Smooth muscle cell of the brain vasculature (primary cell): Measurements from ENCODE around the gene SEMG1.

Experiments
- DNase-seq: peaks from one replicate; pipeline ENCODE4 v3.0.0-alpha.2; 2012; ENCODE audit warnings: low read depth, low spot score

Gene SEMG1, protein sequence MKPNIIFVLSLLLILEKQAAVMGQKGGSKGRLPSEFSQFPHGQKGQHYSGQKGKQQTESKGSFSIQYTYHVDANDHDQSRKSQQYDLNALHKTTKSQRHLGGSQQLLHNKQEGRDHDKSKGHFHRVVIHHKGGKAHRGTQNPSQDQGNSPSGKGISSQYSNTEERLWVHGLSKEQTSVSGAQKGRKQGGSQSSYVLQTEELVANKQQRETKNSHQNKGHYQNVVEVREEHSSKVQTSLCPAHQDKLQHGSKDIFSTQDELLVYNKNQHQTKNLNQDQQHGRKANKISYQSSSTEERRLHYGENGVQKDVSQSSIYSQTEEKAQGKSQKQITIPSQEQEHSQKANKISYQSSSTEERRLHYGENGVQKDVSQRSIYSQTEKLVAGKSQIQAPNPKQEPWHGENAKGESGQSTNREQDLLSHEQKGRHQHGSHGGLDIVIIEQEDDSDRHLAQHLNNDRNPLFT

DNA sequence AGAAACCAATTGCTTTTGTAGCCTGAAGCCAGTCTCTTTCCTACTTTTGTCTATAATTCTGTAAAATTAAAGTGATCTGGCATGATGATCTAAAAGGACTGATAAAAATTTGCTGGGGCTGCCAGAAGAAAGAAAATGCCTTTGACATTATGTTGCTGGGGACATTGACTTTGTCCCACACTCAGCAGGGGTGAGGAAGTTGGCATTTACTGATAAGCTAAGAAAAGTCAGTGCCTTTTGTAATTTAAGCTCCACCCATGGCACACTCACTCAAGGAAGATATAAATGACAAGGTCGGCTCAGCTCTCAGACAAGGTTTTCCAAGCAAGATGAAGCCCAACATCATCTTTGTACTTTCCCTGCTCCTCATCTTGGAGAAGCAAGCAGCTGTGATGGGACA is at the start of gene SEMG1:
TSS of gene SEMG1 (plus strand) at position 309 of the 400 bp plus-strand sequence. CDS start at position 330, 21 bp downstream.
- no peak for DNase-seq

DNA sequence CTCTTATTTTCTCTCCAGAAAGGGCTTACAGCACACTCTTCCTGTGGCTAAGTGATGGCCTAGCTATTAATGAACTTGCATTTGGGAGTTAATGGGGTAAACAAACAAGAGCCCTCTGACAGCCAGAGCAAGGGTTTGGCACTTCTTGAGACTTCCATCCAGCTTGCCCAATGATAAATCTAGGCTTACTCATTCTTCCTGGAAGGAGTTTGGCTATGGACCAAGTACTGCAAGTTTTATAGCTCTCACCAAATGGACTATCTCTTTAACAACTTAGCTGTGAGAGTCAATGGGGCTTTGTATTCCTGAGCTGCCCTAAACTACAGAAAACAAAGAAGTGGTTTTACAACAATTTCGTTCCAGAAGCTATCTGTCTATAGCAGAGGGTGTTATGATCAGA is 48.9 kb upstream of the SEMG1 start:
- DNase-seq: no peak

DNA sequence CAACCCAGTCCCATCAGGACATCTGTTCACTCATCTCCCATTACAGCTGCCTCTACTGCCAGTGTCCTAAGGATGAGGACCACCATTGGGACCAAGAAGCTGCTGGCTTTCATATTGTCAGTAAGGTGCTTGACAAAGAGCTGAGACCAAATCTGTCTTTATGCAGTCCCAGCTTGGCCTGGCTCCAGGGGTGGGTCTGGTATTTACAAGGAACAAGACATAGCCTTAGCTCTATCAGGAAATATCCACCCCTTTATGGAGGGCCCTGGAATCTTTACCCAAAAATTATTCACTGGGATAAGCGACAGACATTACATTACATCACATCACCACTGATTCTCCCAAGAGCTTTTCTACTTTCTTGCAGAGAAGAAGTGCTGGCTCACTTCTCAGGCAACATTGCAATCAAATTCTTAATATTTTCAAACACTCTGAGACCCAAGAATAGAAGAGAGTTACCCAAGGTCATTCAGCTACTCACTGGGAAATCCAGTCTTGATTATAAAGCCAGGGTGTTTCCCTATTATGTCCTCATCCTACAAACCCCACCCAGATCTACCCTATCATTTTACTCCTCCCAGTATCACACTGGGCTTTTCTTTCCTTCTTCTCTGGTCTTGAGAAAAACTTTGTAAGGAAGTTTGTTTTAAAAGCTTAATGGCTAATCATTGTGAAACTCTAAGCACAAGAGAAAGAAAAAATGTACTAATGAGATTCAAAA is 43.6 kb upstream of the SEMG1 start:
- no peak for DNase-seq

DNA sequence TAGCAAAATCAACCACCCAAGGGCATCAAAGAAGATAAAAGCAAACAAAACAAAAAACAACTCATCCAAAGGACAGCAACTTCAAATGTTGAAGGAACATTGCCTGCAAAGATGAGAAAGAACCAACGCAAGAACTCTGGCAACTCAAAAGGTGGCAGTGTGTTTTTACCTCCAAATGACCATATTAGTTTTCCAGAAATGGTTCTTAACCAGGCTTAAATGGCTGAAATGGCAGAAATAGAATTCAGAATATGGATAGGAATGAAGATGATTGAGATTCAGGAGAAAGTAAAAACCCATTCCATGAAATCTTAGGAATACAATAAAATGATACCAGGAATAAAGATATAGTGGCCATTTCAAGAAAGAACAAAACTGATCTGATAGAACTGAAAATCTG is 41.9 kb upstream of the SEMG1 start:
- no peak for DNase-seq

DNA sequence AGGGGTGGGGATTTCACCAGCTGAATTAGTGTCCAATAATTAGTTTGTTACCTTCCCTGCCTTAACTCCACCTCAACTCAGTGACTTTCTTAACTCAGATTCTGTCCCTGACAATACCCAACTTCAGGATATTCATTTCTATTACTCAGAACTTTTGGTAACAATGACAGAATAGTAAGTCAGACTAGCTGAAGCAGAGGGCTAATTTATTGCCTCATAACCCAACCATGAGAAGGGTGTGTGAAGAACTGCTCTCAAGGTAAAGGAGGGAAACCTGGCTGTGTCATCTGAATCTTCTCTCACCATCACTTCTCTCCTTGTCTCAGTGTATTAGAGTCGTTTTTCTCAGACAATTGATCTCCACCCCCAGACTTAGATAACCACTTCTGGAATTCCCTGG is 33.3 kb upstream of the SEMG1 start:
- DNase-seq: no peak

DNA sequence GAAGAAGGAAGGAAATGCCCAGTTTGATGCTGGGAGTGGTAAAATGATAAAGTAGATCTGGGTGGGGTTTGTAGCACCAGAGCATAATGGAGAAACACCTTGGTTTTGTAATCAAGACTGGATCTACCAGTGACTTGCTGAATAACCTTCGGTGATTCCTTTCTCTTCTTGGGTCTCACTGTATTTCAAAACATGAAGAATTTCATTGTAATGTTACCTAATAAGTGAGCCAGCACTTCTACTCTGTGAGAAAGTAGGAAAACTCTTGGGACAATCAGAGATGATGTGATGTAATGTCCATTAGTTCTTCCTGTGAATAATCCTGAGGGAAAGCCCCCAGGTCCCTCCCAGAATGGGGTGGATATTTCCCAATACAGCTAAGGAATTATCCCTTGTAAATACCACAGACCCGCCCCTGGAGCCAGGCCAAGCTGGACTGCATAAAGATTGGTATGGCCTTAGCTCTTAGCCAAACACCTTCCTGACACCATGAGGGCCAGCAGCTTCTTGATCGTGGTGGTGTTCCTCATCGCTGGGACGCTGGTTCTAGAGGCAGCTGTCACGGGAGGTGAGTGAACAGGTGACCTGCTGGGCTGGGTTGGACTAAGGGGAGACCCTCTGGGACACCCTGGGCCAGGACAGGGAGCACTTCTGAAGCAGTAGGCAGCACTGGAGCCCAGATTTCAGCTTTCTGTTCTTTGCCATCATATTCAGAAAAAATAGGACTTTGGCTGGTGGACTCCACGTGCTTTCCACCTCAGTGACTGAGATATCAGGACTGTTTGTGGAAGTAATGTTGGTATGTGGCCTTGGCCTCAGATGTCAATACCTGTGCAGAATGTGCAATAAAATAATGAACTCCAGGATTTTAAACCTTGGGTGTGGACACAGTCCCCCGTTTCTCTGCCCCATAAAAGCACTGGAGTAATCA is 32.1 kb upstream of the SEMG1 start, which contains the start of gene PI3:
TSS of gene PI3 (plus strand) at position 469 of the 931 bp plus-strand sequence. CDS start at position 490, 21 bp downstream.
- no peak for DNase-seq

DNA sequence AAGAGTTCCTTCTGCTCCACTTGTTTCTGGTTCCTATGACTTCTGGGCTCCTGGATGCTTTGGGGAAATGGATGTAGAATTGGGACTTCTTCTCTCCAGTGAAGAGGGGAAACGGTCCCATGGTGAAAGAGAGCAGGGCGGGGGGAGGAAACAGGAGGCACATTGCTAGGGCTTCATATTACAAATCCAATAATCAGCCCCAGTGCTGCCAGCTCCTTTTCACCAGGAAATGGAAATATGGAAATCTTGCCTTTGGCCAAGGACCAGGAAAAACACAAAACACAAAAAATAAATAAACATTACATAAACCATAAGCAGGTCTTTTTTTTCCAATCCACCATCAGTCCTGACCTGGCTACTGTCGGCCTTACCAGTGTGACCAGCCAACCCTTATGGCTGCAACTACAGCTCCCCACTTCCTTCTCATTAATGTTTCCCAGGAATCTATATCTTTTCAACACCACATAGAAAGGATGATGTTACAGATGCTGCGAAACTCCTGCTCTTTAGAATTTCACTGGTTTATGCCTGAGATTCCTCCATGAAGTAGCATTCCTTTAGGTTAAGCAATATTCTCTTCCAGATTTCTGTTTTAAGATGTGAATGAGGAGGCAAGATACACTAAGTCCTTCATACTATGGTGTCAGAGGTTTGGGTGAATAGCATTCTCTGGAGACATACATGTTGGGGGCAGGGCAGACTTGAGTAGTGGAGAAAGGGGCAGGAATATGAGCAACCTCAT is 30.1 kb upstream of the SEMG1 start:
- DNase-seq: no peak

DNA sequence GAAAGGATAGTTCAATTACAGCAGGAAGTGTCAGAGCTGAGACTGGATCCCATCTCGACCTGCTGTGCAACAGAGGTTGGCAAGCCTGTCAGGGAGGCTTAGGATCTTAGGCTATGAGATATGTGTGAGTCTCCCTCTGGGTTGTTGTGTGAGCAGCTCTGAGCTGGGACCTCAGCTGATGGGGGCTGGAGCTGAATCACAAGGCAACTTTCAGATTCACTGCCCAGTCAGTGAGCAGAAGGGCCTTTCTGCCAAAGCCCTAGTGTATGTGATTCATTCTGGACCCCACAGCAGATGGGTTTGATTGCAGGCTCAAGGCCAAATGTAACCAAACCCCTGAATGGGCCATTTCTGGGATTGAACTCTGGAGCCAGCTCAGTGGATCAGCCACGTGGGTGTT is 27.7 kb upstream of the SEMG1 start:
- DNase-seq: no peak

DNA sequence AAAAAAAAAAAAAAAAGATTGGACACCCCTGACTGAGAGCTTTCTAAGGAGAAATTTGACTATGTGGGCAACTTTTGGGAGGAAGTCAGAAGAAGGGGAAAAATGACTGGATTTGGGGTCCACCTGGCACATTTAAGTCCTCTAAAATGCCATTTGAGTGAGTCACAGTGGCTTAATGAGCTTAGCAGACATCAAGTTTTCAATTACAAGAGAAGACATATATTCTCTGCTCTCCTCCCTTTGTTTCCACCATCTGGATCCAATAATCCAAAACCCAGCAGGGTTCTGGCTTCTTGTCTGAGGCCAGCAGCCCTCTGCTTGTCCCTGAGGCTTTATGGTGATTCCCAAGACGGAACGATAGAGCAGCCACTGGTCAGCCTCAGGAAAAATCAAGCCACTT is 25.2 kb upstream of the SEMG1 start:
- no peak for DNase-seq

DNA sequence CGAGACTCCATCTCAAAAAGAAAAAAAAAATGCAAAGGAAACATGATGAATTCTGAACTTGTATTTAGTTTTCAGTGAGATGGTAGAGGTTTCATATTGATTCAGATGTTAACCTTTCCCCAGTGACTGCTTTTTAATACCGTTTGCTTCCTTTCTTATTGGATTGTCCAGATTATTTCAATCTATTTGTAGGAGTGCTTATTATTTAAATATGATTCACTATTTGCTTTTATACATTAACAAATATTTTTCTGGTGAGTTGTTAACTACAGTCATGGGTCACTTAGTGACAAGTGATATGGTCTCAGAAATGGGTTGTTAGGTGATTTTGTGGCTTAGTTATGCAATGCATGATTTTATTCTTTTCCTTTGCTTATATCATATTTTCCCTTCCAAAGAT is 23.7 kb upstream of the SEMG1 start:
- no peak for DNase-seq

DNA sequence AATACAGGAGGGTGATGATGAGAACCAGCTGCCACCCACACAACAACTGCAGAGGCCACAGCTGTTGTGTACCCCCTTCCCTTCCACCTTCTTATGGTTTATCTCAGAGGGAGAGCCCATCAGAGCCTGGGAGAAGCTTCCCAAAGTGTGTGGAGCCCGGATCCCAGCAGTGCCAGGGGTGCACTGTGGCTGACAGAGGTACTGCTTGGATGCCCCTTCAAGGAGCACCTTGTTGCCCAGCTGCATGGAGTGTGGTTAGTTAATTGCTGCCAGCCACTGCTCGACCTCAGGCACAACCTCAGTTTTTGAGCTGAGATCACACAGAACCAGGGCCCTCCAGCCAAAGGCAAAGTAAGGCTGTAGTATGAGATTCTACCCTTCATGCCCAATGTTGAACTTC is 19.1 kb upstream of the SEMG1 start:
- DNase-seq: no peak

DNA sequence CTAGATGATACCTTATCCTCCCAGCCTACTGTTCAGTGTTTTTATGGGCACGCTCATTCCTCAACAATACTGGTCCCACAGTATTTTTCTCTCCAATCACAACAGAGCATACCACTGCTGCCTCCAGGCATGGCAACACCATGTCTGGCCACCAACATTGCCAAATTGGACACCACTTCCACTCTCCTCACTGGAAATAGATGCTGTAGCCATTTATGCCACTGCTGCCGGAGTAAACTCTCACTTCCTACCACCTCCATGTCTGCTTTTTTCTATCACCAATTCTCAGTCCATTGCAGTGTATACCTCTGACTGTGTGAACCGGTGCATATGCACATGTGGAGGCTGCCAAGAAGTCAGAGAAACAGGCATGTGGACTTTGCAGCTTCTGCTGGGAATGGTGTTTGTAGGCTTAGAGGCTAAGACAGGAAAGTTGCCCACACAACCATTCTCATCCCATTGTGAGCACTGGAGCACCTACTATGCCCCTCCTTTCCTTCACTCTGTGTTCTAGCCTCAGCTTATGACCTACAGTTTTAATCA is 17.7 kb upstream of the SEMG1 start:
- no peak for DNase-seq

DNA sequence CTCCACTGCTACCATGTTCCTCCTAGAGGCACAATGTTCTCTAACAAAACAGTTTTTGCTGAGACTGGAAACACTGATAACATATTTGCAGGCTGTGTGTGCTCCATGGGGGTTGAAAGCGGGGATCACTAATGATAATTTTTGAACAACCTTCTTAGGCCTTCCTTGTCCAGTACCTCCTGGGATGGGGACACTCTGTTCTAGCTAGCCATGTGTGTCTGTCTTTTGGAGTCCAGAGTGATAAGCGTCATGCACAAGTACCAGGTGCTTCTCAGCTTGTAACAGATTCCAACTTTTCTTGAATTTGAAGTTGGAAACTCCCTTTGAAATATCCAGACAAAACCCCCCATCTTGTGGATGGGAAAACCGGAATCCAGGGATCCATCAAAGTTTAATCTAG is 17.0 kb upstream of the SEMG1 start:
- DNase-seq: no peak

DNA sequence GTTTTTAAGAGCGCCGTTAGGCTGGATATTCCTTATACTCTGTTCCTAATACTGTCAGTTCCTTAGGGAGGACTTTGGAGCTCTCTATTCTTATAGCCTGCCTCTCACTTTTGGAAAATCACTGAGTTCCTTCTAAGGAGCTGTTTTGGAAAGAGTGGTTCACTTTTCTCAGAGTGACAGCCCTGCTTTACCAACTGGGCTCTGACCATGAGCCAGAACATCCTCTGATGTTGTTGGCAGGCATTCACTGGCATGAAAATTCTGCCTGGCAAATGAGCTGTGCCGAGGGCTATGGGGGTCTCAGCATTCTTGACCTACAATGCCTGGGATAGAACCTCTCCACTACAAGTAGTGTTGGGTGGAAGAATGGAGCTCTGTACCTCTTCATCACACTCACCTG is 14.9 kb upstream of the SEMG1 start:
- DNase-seq: no peak

DNA sequence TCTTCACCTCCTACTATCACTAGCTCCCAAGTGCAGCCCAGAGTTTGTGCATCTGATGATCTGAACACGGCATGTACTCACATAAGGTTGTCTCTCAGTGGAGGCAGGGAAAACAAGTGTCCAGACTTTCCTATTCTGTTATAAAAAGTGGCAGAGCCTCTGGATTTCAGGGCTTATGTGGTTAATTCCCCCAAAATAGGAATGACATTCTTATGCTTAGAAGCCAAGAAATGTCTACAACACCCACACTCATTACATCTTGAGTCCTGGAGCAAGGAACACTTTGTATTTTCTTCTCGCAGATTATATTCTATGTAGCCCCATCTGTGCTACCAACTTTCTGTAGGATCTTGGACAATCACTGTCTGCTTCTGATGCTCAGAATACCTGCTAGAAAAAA is 13.5 kb upstream of the SEMG1 start:
- DNase-seq: no peak

DNA sequence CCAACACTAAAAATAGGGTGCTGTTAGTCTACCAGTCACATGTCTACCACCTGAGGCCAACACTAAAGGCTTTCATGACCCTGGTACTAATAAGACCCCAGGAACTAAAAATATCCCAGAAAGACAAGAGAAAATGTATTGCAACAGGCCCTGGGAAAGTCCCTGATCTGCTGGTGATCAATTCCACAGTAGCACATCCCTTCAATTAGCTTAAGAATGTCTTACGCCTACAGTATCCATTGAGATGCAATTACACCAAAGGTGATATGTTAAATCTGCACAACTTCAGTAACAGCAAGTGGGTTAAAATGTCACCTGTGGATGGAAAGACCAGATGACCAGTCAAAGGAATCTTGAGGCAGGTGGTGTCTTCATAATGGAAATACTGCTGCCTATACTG is 3.1 kb downstream of the SEMG1 start:
- DNase-seq: no peak

DNA sequence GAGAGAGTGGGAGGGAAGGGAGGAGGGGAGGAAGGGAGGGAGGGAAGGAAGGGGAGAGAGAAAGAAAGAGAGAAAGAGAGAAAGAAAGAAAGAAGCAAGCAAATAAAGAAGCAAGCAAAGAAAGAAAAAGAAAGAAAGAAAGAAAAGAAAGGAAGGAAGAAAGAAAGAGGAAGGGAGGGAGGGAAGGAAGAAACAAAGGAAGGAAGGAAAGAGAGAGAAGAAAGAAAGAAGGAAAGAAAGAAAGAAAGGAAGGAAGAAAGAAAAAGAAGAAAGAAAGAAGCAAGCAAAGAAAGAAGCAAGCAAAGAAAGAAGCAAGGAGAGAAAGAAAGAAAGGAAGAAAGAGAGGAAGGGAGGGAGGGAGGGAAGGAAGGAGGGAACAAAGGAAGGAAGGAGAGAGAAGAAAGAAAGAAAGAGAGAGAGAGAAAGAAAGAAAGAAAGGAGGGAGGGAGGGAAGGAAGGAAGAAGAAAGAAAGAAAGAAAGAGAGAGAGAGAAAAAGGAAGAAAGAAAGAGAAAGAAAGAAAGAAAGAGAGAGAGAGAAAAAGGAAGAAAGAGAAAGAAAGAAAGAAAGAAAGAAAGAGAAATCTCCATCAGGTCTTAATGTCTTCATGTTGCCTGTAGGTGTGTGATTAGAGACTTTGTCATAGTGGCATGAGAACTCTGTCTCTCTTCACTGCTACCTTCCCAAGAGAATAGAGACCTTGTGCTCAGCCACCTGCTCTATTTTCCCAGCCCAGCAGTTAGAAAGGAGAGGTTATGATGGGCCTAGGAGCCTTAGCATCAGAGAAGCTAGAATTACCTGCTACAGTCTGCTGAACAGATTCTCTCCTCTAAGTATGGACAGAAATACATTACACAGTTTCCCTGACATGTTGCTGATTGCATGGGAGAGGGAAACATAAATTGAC is 5.0 kb downstream of the SEMG1 start:
- no peak for DNase-seq

DNA sequence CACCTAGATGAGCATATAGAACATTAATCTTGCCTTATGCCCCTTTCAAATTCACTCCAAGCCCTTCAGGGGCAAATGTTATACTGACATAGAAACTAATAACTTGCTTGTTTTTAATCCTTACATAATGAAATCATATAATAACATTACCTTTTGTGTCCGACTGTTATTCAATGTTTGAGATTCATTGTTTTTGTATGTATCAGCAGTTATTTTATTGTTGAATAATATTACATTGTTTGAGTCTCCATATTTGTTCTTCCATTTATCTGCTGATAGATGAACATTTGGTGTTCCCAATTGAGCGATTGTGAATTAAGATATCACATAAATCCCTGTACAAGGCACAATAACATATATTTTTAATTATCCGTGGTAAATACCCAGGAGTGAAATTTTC is 6.0 kb downstream of the SEMG1 start:
- DNase-seq: no peak

DNA sequence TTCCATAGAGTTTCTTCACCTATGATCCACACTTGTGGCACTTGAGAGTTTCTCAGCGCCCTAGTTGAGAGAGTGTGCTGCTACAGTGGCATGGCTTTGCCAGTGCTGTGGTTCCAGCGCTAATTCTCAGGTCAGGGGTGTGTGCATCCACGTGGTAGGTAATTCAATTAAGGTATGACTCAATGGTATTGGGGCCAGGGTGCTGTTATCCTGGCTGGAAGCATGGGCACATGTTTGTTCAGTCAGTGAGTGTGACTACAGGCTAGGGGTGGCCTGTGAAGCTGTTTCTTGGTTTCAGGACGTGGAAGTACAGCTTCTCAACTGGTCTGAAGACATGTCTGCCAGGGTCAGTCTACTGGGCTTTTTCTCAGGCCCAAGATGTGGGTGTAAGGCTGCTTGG is 11.3 kb downstream of the SEMG1 start:
- DNase-seq: no peak

DNA sequence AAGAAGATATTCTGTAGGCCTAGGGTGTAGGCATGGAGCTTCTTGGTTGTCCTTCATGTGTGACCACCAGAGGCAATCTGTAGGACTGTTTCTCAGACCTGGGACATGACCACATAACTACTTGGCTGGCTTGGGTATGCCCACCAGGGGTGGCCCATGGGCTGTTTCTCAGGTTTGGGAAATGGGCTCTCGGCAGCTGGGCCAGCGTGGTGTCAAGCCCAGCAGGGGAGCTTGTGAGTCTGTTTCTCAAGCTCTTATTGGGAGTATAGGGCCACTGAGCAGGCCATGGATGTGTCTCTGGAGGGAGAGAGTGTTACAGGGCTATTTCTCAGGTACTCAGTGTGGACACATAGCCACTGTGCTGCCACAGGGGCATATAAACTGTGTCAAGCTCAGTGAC is 11.8 kb downstream of the SEMG1 start:
- DNase-seq: no peak
